Body of pancreas (tissue), 4 donors: ENCODE results near the gene PHOX2B. TPM values are rescaled to one million over a fixed set of nuclear protein-coding genes. Genes with fewer than 3 reads are reported as not detected.
"Not testable (repeated sequence)": the region's sequence is repeated elsewhere in the genome, so short reads cannot be mapped to it uniquely, and the experiment has no call there.

Experiments used
- ATAC-seq: fragments of 150-250 bp; one replicate; pipeline ENCODE4 v1.9.1; 2016
- DNase-seq, 4 donors: peaks; one replicate each; pipeline ENCODE4 v3.0.0-alpha.2; 2019
- H3K27ac ChIP-seq, 4 donors: fragments of 200-600 bp; sonication (generic); 1 replicate in 3 of 4; 2 replicates in 1 of 4; pipeline versions ENCODE4 v1.5.1 to v1.6.1; 2016 to 2019; ENCODE audit warnings: mild to moderate bottlenecking in 1 of 4, mixed read lengths in 1 of 4, moderate library complexity in 1 of 4
- H3K27me3 ChIP-seq, 2 donors: fragments of 200-600 bp; sonication (generic); one replicate each; pipeline ENCODE4 v1.6.0; 2016; ENCODE audit warnings: mild to moderate bottlenecking in 1 of 2
- H3K36me3 ChIP-seq, 2 donors: fragments of 200-600 bp; sonication (generic); replicated peaks in 1 of 2; 2 replicates each; pipeline ENCODE4 v1.5.1; 2016; ENCODE audit warnings: low read depth in 2 of 2; ENCODE audit not compliant: insufficient read depth in 1 of 2
- H3K4me1 ChIP-seq: fragments of 200-600 bp; sonication (generic); one replicate; pipeline ENCODE4 v1.6.0; 2016
- H3K4me3 ChIP-seq, 2 donors: fragments of 200-600 bp; sonication (generic); 1 replicate in 1 of 2; 2 replicates in 1 of 2; pipeline ENCODE4 v1.5.1; 2016 to 2019
- H3K9me3 ChIP-seq, 3 donors: fragments of 200-600 bp; sonication (generic); 1 replicate in 2 of 3; 2 replicates in 1 of 3; pipeline ENCODE4 v1.5.1; 2016
- CTCF ChIP-seq, 7 experiments: fragments of 450-650 bp in 4 of 7; fragments of 200-600 bp in 3 of 7; sonication (generic) in 3 of 7; IDR thresholded peaks; one replicate each; pipeline ENCODE4 v1.5.1; 2016 to 2019; ENCODE audit warnings: antibody characterized with exemption in 7 of 7
- POLR2A ChIP-seq, 3 donors: fragments of 450-650 bp; IDR thresholded peaks; one replicate each; pipeline ENCODE4 v1.6.1; 2016; ENCODE audit warnings: antibody characterized with exemption in 3 of 3, mild to moderate bottlenecking in 2 of 3
- whole genome bisulfite sequencing, 2 donors: methylation state at CpG; one replicate each; pipeline ENCODE4 v1.1.5; 2017; 5-methylcytosine and 5-hydroxymethylcytosine counted together
- intact Hi-C: fragments of 100-400 bp; cut with DNase I; formaldehyde crosslinking; loops from one replicate; pipeline ENCODE4 v1.15.1; 2023
- total RNA-seq, 2 donors: library from RNA; depleted of rRNA; stranded (reverse); fragments of >200 nt; gene quantifications; one replicate each; pipeline ENCODE4 v1.1.0, GENCODE V29; 2016

PHOX2B gene
- total RNA-seq, 2 donors from 2014 or later: not detected

GRCh38 chr4:41714364-41715000, 34.0 kb downstream of the PHOX2B start:
- Histone ChIP-seq H3K9me3 (no peaks in the 10 kb centered on the region), H3K4me3 (no peak overlapping the region), H3K27me3 (no peaks in the 10 kb centered on the region), H3K27ac (no peak overlapping the region), H3K4me1 (no peaks in the 10 kb centered on the region), H3K36me3 (no peaks in the 10 kb centered on the region)
- TF ChIP-seq POLR2A (IDR thresholded peaks at IDR 0.05) (no peak), CTCF (IDR thresholded peaks at IDR 0.05) (no peak)
- intact Hi-C loops: no loop called here
- DNase-seq (no peak), ATAC-seq (no peak)
- WGBS, 2 donors: 61 to 63% methylated on average over 6 of the region's 6 CpGs

- no peak for ATAC-seq
- TF ChIP-seq POLR2A (IDR thresholded peaks at IDR 0.05): no peak
- TF ChIP-seq CTCF (IDR thresholded peaks at IDR 0.05): no peak
- 56 to 61% methylated on average over 1 of the region's 1 CpG for WGBS, 2 donors
- H3K36me3 ChIP-seq: no peaks in the 10 kb centered on the region
- intact Hi-C loops: no loop called here
- DNase-seq: no peak
- H3K27me3 ChIP-seq: no peaks in the 10 kb centered on the region
- no peaks in the 10 kb centered on the region for H3K4me1 ChIP-seq
- no peaks in the 10 kb centered on the region for H3K9me3 ChIP-seq
- H3K27ac ChIP-seq: no peak overlapping the region
- no peak overlapping the region for H3K4me3 ChIP-seq
Observed at GRCh38 chr4:41713768-41714167, 34.8 kb downstream of the PHOX2B start.

GRCh38 chr4:41712425-41712824, 36.1 kb downstream of the PHOX2B start:
- H3K36me3 ChIP-seq: no peaks in the 10 kb centered on the region
- ATAC-seq (no peak), DNase-seq (no peak)
- TF ChIP-seq POLR2A (IDR thresholded peaks at IDR 0.05): no peak
- no peak for TF ChIP-seq CTCF (IDR thresholded peaks at IDR 0.05)
- H3K4me3 ChIP-seq: no peak overlapping the region
- WGBS, 2 donors: 68 to 69% methylated on average over 3 of the region's 3 CpGs
- intact Hi-C loops: no loop called here
- H3K9me3 ChIP-seq: no peaks in the 10 kb centered on the region
- H3K27ac ChIP-seq: no peak overlapping the region
- H3K4me1 ChIP-seq: no peaks in the 10 kb centered on the region
- H3K27me3 ChIP-seq: no peaks in the 10 kb centered on the region

- H3K4me3 ChIP-seq, ATAC-seq, DNase-seq, H3K27ac ChIP-seq, H3K27me3 ChIP-seq, H3K9me3 ChIP-seq, intact Hi-C loops, H3K36me3 ChIP-seq, H3K4me1 ChIP-seq: not testable (repeated sequence)
- WGBS, 2 donors: 80 to 83% methylated on average over 2 of the region's 2 CpGs
Observed at GRCh38 chr4:41711654-41712053, 36.9 kb downstream of the PHOX2B start.

GRCh38 chr4:41709844-41710481, 38.6 kb downstream of the PHOX2B start:
- ATAC-seq: no peak
- DNase-seq: no peak
- Histone ChIP-seq H3K27ac (no peak overlapping the region), H3K36me3 (no peaks in the 10 kb centered on the region), H3K4me1 (no peaks in the 10 kb centered on the region), H3K27me3 (no peaks in the 10 kb centered on the region), H3K4me3 (no peak overlapping the region), H3K9me3 (no peaks in the 10 kb centered on the region)
- intact Hi-C loops: no loop called here
- TF ChIP-seq CTCF (IDR thresholded peaks at IDR 0.05) (no peak), POLR2A (IDR thresholded peaks at IDR 0.05) (no peak)
- 68 to 70% methylated on average over 5 of the region's 5 CpGs for WGBS, 2 donors
